ENCODE data around the gene PODN.

PODN gene

GRCh38 chr1:53061859-53062707, at the start of gene PODN:
Gene PODN (plus strand): TSS chr1:53062213. CDS start chr1:53069856, 7,643 bp downstream.
- no peaks in the 10 kb centered on the region for H3K36me3 ChIP-seq (ENCODE audit: control insufficient read depth in 1 of 2, insufficient read depth in 2 of 2, low read length in 2 of 2)
- no peak within 1 kb of the TSS for H3K9ac ChIP-seq (ENCODE audit: low read depth in 1 of 2, low read length in 2 of 2)
- no peaks in the 10 kb centered on the region for H3K9me3 ChIP-seq (ENCODE audit: control insufficient read depth in 1 of 2, low read length in 2 of 2)
- no peak within 1 kb of the TSS for H3K27ac ChIP-seq (ENCODE audit: low read depth, low read length)
- H3K4me3 ChIP-seq (ENCODE audit: low read depth in 1 of 2, low read length in 2 of 2), result peak within 1 kb of the TSS; percentile 25 to 43
- peaks cover 0 to 3% of the 10 kb centered on the region in 2 donors for H3K4me1 ChIP-seq (ENCODE audit: control insufficient read depth in 1 of 2, insufficient read depth in 2 of 2, low read length in 2 of 2)
- peaks cover 7 to 18% of the 10 kb centered on the region in 2 donors for H3K27me3 ChIP-seq (ENCODE audit: control insufficient read depth in 1 of 2, insufficient read depth in 2 of 2, low read length in 2 of 2)

GRCh38 chr1:53014791-53015507, 47.1 kb upstream of the PODN start:
- H3K9ac ChIP-seq (ENCODE audit: low read depth in 1 of 2, low read length in 2 of 2), result peak overlapping the region; percentile 43 to 78
- no peak overlapping the region for H3K27ac ChIP-seq (ENCODE audit: low read depth, low read length)
- peaks cover 3 to 17% of the 10 kb centered on the region in 2 donors for H3K4me1 ChIP-seq (ENCODE audit: control insufficient read depth in 1 of 2, insufficient read depth in 2 of 2, low read length in 2 of 2)
- H3K27me3 ChIP-seq (ENCODE audit: control insufficient read depth in 1 of 2, insufficient read depth in 2 of 2, low read length in 2 of 2), result no peaks in the 10 kb centered on the region
- H3K9me3 ChIP-seq (ENCODE audit: control insufficient read depth in 1 of 2, low read length in 2 of 2), result no peaks in the 10 kb centered on the region
- H3K4me3 ChIP-seq (ENCODE audit: low read depth in 1 of 2, low read length in 2 of 2), result peak overlapping the region; percentile 73 to 89
- H3K36me3 ChIP-seq (ENCODE audit: control insufficient read depth in 1 of 2, insufficient read depth in 2 of 2, low read length in 2 of 2), result peaks cover 0 to 11% of the 10 kb centered on the region in 2 donors

- no peaks in the 10 kb centered on the region for H3K27me3 ChIP-seq (ENCODE audit: control insufficient read depth in 1 of 2, insufficient read depth in 2 of 2, low read length in 2 of 2)
- no peak overlapping the region for H3K27ac ChIP-seq (ENCODE audit: low read depth, low read length)
- H3K9ac ChIP-seq (ENCODE audit: low read depth in 1 of 2, low read length in 2 of 2), result peak overlapping the region; percentile 43 to 78
- peaks cover 3 to 17% of the 10 kb centered on the region in 2 donors for H3K4me1 ChIP-seq (ENCODE audit: control insufficient read depth in 1 of 2, insufficient read depth in 2 of 2, low read length in 2 of 2)
- no peaks in the 10 kb centered on the region for H3K9me3 ChIP-seq (ENCODE audit: control insufficient read depth in 1 of 2, low read length in 2 of 2)
- H3K36me3 ChIP-seq (ENCODE audit: control insufficient read depth in 1 of 2, insufficient read depth in 2 of 2, low read length in 2 of 2), result peaks cover 0 to 11% of the 10 kb centered on the region in 2 donors
- peak overlapping the region; percentile 73 to 89 for H3K4me3 ChIP-seq (ENCODE audit: low read depth in 1 of 2, low read length in 2 of 2)
These were observed 46.5 kb upstream of the PODN start for GRCh38 chr1:53015508-53015860.

- Histone ChIP-seq H3K4me3 (ENCODE audit: low read depth in 1 of 2, low read length in 2 of 2) (peak overlapping the region in 1 of 2 donors; percentile 37), H3K9me3 (ENCODE audit: control insufficient read depth in 1 of 2, low read length in 2 of 2) (no peaks in the 10 kb centered on the region), H3K9ac (ENCODE audit: low read depth in 1 of 2, low read length in 2 of 2) (no peak overlapping the region), H3K4me1 (ENCODE audit: control insufficient read depth in 1 of 2, insufficient read depth in 2 of 2, low read length in 2 of 2) (peaks cover 3 to 17% of the 10 kb centered on the region in 2 donors), H3K27ac (ENCODE audit: low read depth, low read length) (no peak overlapping the region), H3K27me3 (ENCODE audit: control insufficient read depth in 1 of 2, insufficient read depth in 2 of 2, low read length in 2 of 2) (no peaks in the 10 kb centered on the region), H3K36me3 (ENCODE audit: control insufficient read depth in 1 of 2, insufficient read depth in 2 of 2, low read length in 2 of 2) (peaks cover 0 to 11% of the 10 kb centered on the region in 2 donors)
These were observed 45.3 kb upstream of the PODN start for GRCh38 chr1:53016705-53017104.

GRCh38 chr1:53020588-53020987, 41.4 kb upstream of the PODN start:
- Histone ChIP-seq H3K9me3 (ENCODE audit: control insufficient read depth in 1 of 2, low read length in 2 of 2) (no peaks in the 10 kb centered on the region), H3K36me3 (ENCODE audit: control insufficient read depth in 1 of 2, insufficient read depth in 2 of 2, low read length in 2 of 2) (peaks cover 0 to 11% of the 10 kb centered on the region in 2 donors), H3K27me3 (ENCODE audit: control insufficient read depth in 1 of 2, insufficient read depth in 2 of 2, low read length in 2 of 2) (no peaks in the 10 kb centered on the region), H3K4me3 (ENCODE audit: low read depth in 1 of 2, low read length in 2 of 2) (no peak overlapping the region), H3K27ac (ENCODE audit: low read depth, low read length) (no peak overlapping the region), H3K9ac (ENCODE audit: low read depth in 1 of 2, low read length in 2 of 2) (no peak overlapping the region), H3K4me1 (ENCODE audit: control insufficient read depth in 1 of 2, insufficient read depth in 2 of 2, low read length in 2 of 2) (peaks cover 0 to 19% of the 10 kb centered on the region in 2 donors)

- no peak overlapping the region for H3K27ac ChIP-seq (ENCODE audit: low read depth, low read length)
- H3K4me1 ChIP-seq (ENCODE audit: control insufficient read depth in 1 of 2, insufficient read depth in 2 of 2, low read length in 2 of 2), result peaks cover 0 to 9% of the 10 kb centered on the region in 2 donors
- H3K36me3 ChIP-seq (ENCODE audit: control insufficient read depth in 1 of 2, insufficient read depth in 2 of 2, low read length in 2 of 2), result peaks cover 0 to 18% of the 10 kb centered on the region in 2 donors
- no peak overlapping the region for H3K9ac ChIP-seq (ENCODE audit: low read depth in 1 of 2, low read length in 2 of 2)
- H3K27me3 ChIP-seq (ENCODE audit: control insufficient read depth in 1 of 2, insufficient read depth in 2 of 2, low read length in 2 of 2), result no peaks in the 10 kb centered on the region
- no peaks in the 10 kb centered on the region for H3K9me3 ChIP-seq (ENCODE audit: control insufficient read depth in 1 of 2, low read length in 2 of 2)
- H3K4me3 ChIP-seq (ENCODE audit: low read depth in 1 of 2, low read length in 2 of 2), result no peak overlapping the region
These were observed 39.8 kb upstream of the PODN start for GRCh38 chr1:53022179-53022578.

- H3K4me3 ChIP-seq (ENCODE audit: low read depth in 1 of 2, low read length in 2 of 2), result no peak overlapping the region
- H3K9ac ChIP-seq (ENCODE audit: low read depth in 1 of 2, low read length in 2 of 2), result no peak overlapping the region
- no peaks in the 10 kb centered on the region for H3K27me3 ChIP-seq (ENCODE audit: control insufficient read depth in 1 of 2, insufficient read depth in 2 of 2, low read length in 2 of 2)
- H3K36me3 ChIP-seq (ENCODE audit: control insufficient read depth in 1 of 2, insufficient read depth in 2 of 2, low read length in 2 of 2), result peaks cover 0 to 11% of the 10 kb centered on the region in 2 donors
- no peaks in the 10 kb centered on the region for H3K9me3 ChIP-seq (ENCODE audit: control insufficient read depth in 1 of 2, low read length in 2 of 2)
- H3K27ac ChIP-seq (ENCODE audit: low read depth, low read length), result no peak overlapping the region
- H3K4me1 ChIP-seq (ENCODE audit: control insufficient read depth in 1 of 2, insufficient read depth in 2 of 2, low read length in 2 of 2), result peaks cover 0 to 9% of the 10 kb centered on the region in 2 donors
These were observed 38.5 kb upstream of the PODN start for GRCh38 chr1:53023546-53023945.

GRCh38 chr1:53024117-53024516, 37.9 kb upstream of the PODN start:
- Histone ChIP-seq H3K36me3 (ENCODE audit: control insufficient read depth in 1 of 2, insufficient read depth in 2 of 2, low read length in 2 of 2) (peaks cover 0 to 12% of the 10 kb centered on the region in 2 donors), H3K27ac (ENCODE audit: low read depth, low read length) (no peak overlapping the region), H3K4me3 (ENCODE audit: low read depth in 1 of 2, low read length in 2 of 2) (no peak overlapping the region), H3K4me1 (ENCODE audit: control insufficient read depth in 1 of 2, insufficient read depth in 2 of 2, low read length in 2 of 2) (peaks cover 0 to 9% of the 10 kb centered on the region in 2 donors), H3K27me3 (ENCODE audit: control insufficient read depth in 1 of 2, insufficient read depth in 2 of 2, low read length in 2 of 2) (no peaks in the 10 kb centered on the region), H3K9me3 (ENCODE audit: control insufficient read depth in 1 of 2, low read length in 2 of 2) (no peaks in the 10 kb centered on the region), H3K9ac (ENCODE audit: low read depth in 1 of 2, low read length in 2 of 2) (no peak overlapping the region)

GRCh38 chr1:53025034-53025768, 36.8 kb upstream of the PODN start:
- H3K36me3 ChIP-seq (ENCODE audit: control insufficient read depth in 1 of 2, insufficient read depth in 2 of 2, low read length in 2 of 2), result peaks cover 0 to 21% of the 10 kb centered on the region in 2 donors
- no peaks in the 10 kb centered on the region for H3K9me3 ChIP-seq (ENCODE audit: control insufficient read depth in 1 of 2, low read length in 2 of 2)
- H3K9ac ChIP-seq (ENCODE audit: low read depth in 1 of 2, low read length in 2 of 2), result no peak overlapping the region
- no peak overlapping the region for H3K27ac ChIP-seq (ENCODE audit: low read depth, low read length)
- H3K27me3 ChIP-seq (ENCODE audit: control insufficient read depth in 1 of 2, insufficient read depth in 2 of 2, low read length in 2 of 2), result no peaks in the 10 kb centered on the region
- peaks cover 0 to 9% of the 10 kb centered on the region in 2 donors for H3K4me1 ChIP-seq (ENCODE audit: control insufficient read depth in 1 of 2, insufficient read depth in 2 of 2, low read length in 2 of 2)
- no peak overlapping the region for H3K4me3 ChIP-seq (ENCODE audit: low read depth in 1 of 2, low read length in 2 of 2)

- Histone ChIP-seq H3K9ac (ENCODE audit: low read depth in 1 of 2, low read length in 2 of 2) (no peak overlapping the region), H3K9me3 (ENCODE audit: control insufficient read depth in 1 of 2, low read length in 2 of 2) (no peaks in the 10 kb centered on the region), H3K4me1 (ENCODE audit: control insufficient read depth in 1 of 2, insufficient read depth in 2 of 2, low read length in 2 of 2) (peaks cover 0 to 9% of the 10 kb centered on the region in 2 donors), H3K27ac (ENCODE audit: low read depth, low read length) (no peak overlapping the region), H3K36me3 (ENCODE audit: control insufficient read depth in 1 of 2, insufficient read depth in 2 of 2, low read length in 2 of 2) (peaks cover 0 to 23% of the 10 kb centered on the region in 2 donors), H3K27me3 (ENCODE audit: control insufficient read depth in 1 of 2, insufficient read depth in 2 of 2, low read length in 2 of 2) (no peaks in the 10 kb centered on the region), H3K4me3 (ENCODE audit: low read depth in 1 of 2, low read length in 2 of 2) (no peak overlapping the region)
These were observed 36.3 kb upstream of the PODN start for GRCh38 chr1:53025769-53026112.
